Hepatocyte (in vitro differentiated cells): ENCODE data around the gene TIAM1. TPM values are rescaled to one million over a fixed set of nuclear protein-coding genes. Genes with fewer than 3 reads are reported as not detected.
"Not testable (repeated sequence)": the region's sequence is repeated elsewhere in the genome, so short reads cannot be mapped to it uniquely, and the experiment has no call there.

Source experiments
- DNase-seq: peaks from one replicate; pipeline ENCODE4 v3.0.0-alpha.2; 2016; ENCODE audit warnings: low spot score
- H2AFZ ChIP-seq: fragments of 200-600 bp; sonication (generic); 2 replicates; pipeline ENCODE4 v1.6.0; 2016; ENCODE audit warnings: antibody characterized with exemption, mild to moderate bottlenecking
- H3K27ac ChIP-seq: fragments of 200-600 bp; sonication (generic); 2 replicates; pipeline ENCODE4 v1.5.1; 2016; ENCODE audit warnings: mild to moderate bottlenecking
- H3K27me3 ChIP-seq: fragments of 200-600 bp; sonication (generic); 2 replicates; pipeline ENCODE4 v1.6.1; 2016
- H3K36me3 ChIP-seq: fragments of 200-600 bp; sonication (generic); replicated peaks from 2 replicates; pipeline ENCODE4 v1.5.1; 2016; ENCODE audit warnings: low read depth; ENCODE audit not compliant: insufficient read depth
- H3K4me1 ChIP-seq: fragments of 200-600 bp; sonication (generic); 2 replicates; pipeline ENCODE4 v1.5.1; 2016; ENCODE audit warnings: mild to moderate bottlenecking, moderate library complexity; ENCODE audit not compliant: insufficient read depth
- H3K4me2 ChIP-seq: fragments of 200-600 bp; sonication (generic); 2 replicates; pipeline ENCODE4 v1.6.0; 2016
- H3K4me3 ChIP-seq: fragments of 200-600 bp; sonication (generic); 2 replicates; pipeline ENCODE4 v1.5.1; 2016; ENCODE audit warnings: mild to moderate bottlenecking
- H3K79me2 ChIP-seq: fragments of 200-600 bp; sonication (generic); 2 replicates; pipeline ENCODE4 v1.6.0; 2017; ENCODE audit warnings: mild to moderate bottlenecking
- H3K9me2 ChIP-seq: fragments of 200-600 bp; sonication (generic); replicated peaks from 2 replicates; pipeline ENCODE4 v1.6.0; 2017; ENCODE audit warnings: mild to moderate bottlenecking; ENCODE audit not compliant: insufficient read depth
- H3K9me3 ChIP-seq: fragments of 200-600 bp; sonication (generic); 2 replicates; pipeline ENCODE4 v1.5.1; 2016; ENCODE audit warnings: low read depth, mild to moderate bottlenecking
- H4K20me1 ChIP-seq: fragments of 200-600 bp; sonication (generic); 2 replicates; pipeline ENCODE4 v1.6.0; 2016; ENCODE audit warnings: mild to moderate bottlenecking; ENCODE audit not compliant: insufficient read depth, poor library complexity, severe bottlenecking
- EZH2 ChIP-seq: fragments of 200-600 bp; sonication (generic); IDR thresholded peaks from 2 replicates; pipeline ENCODE4 v1.6.1; 2016; ENCODE audit warnings: antibody characterized with exemption, mild to moderate bottlenecking, borderline replicate concordance
- EZH2phosphoT487 ChIP-seq: fragments of 200-600 bp; sonication (generic); IDR thresholded peaks from one replicate; pipeline ENCODE4 v1.6.1; 2018; ENCODE audit warnings: antibody characterized with exemption, mild to moderate bottlenecking, low read depth, moderate library complexity; ENCODE audit not compliant: unreplicated experiment, severe bottlenecking
- WGBS: methylation state at CpG from one replicate; pipeline ENCODE4 v1.1.6; 2016; ENCODE audit warnings: low lambda C conversion rate; ENCODE audit errors: missing lambda C conversion rate; 5-methylcytosine and 5-hydroxymethylcytosine counted together
- polyA plus RNA-seq: library from polyadenylated mRNA; unstranded; fragments of >200 nt; fragmentation: Nextera tagmentation; extraction: Ambion mirVana; gene quantifications from 2 replicates; pipeline ENCODE4 v1.2.1, GENCODE V29; 2016
- total RNA-seq: library from RNA; depleted of rRNA; stranded (reverse); fragments of >200 nt; gene quantifications from 2 replicates; pipeline ENCODE4 v1.2.3, GENCODE V29; 2014
- TF ChIP-seq, protein P1 (sequence below): fragments of 200-600 bp; sonication (generic); IDR thresholded peaks from 2 replicates; pipeline ENCODE4 v1.5.1; 2016; ENCODE audit warnings: antibody characterized with exemption, mild to moderate bottlenecking; ENCODE audit not compliant: poor library complexity

The TIAM1 gene
- total and polyA plus RNA-seq, 2 experiments from 2014 or later, result 8.8 TPM

DNA sequence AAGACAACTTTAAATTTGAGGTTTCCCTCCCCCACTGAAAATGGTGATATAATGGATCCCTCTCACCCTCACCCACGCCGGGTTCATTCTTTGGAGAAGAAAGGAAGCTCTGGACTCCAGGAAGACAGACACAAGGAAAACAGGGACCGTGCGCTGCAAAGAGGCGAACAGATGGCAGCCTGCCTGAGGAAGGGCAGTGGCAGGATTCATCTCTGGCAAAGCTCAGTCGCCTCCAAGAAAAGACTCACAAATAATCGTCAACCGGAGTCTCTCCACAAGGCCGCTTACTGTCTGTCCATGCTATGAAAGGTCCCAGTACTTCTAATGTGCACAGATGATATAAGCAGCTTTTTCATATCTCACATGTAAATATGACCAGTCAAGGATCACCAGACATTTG, 110.3 kb downstream of the TIAM1 start:
- Histone ChIP-seq H3K4me2 (no peak overlapping the region), H3K27ac (no peak overlapping the region), H2AFZ (no peak overlapping the region), H3K4me3 (no peak overlapping the region), H3K9me2 (no peaks in the 10 kb centered on the region), H4K20me1 (no peaks in the 10 kb centered on the region), H3K79me2 (no peaks in the 10 kb centered on the region), H3K4me1 (no peaks in the 10 kb centered on the region), H3K9me3 (no peaks in the 10 kb centered on the region), H3K36me3 (no peaks in the 10 kb centered on the region), H3K27me3 (no peaks in the 10 kb centered on the region)
- TF ChIP-seq EZH2, result no peak
- no peak for TF ChIP-seq EZH2phosphoT487
- TF ChIP-seq, protein P1, sequence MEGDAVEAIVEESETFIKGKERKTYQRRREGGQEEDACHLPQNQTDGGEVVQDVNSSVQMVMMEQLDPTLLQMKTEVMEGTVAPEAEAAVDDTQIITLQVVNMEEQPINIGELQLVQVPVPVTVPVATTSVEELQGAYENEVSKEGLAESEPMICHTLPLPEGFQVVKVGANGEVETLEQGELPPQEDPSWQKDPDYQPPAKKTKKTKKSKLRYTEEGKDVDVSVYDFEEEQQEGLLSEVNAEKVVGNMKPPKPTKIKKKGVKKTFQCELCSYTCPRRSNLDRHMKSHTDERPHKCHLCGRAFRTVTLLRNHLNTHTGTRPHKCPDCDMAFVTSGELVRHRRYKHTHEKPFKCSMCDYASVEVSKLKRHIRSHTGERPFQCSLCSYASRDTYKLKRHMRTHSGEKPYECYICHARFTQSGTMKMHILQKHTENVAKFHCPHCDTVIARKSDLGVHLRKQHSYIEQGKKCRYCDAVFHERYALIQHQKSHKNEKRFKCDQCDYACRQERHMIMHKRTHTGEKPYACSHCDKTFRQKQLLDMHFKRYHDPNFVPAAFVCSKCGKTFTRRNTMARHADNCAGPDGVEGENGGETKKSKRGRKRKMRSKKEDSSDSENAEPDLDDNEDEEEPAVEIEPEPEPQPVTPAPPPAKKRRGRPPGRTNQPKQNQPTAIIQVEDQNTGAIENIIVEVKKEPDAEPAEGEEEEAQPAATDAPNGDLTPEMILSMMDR, result no peak
- 95% methylated on average over 9 of the region's 9 CpGs for WGBS
- no peak for DNase-seq

DNA sequence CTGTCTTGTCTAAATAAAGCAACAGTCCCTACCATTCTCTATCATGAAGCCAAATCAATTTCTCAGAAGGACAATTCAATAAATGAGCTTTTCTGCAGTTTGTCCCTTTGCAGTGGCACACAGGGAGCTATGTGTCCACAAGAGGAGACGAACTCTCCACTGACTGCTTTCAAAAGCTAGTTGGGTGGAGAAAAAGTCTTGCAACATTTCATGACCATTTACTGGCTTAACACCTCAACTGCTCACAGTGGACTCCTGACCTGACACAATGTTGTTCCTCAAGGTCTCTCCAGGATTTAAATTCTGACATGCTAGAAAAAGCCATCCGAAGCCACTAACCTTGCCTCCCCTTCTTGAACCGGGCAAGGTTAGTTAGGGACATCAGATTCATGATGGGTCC, 111.7 kb downstream of the TIAM1 start:
- H3K36me3 ChIP-seq, result no peaks in the 10 kb centered on the region
- H3K27ac ChIP-seq, result no peak overlapping the region
- TF ChIP-seq EZH2, result no peak
- TF ChIP-seq EZH2phosphoT487, result no peak
- TF ChIP-seq, protein P1, result no peak
- H3K9me3 ChIP-seq, result no peaks in the 10 kb centered on the region
- H3K9me2 ChIP-seq, result no peaks in the 10 kb centered on the region
- H3K79me2 ChIP-seq, result no peaks in the 10 kb centered on the region
- H2AFZ ChIP-seq, result no peak overlapping the region
- no peak overlapping the region for H3K4me2 ChIP-seq
- H3K27me3 ChIP-seq, result no peaks in the 10 kb centered on the region
- no peaks in the 10 kb centered on the region for H4K20me1 ChIP-seq
- 90% methylated on average over 3 of the region's 3 CpGs for WGBS
- no peak overlapping the region for H3K4me3 ChIP-seq
- H3K4me1 ChIP-seq, result no peaks in the 10 kb centered on the region
- no peak for DNase-seq

DNA sequence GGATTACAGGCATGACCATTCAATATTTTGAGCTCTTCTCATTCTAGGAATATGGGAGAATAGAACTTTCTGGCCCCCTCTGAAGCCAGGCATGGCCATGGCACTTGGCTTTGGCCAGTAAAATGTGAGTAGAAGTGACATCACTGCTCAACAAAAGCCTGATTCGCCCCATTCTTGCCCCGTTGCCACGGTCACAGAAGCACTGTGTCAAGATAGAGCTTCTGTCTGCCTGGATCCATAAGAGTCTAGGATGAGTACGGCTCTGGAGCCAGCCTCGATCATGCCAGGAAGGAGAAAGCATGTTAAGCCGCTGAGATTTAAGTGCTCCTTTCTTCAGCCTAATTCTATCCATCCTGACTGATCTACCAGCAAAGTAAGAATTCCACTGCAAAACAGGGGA, 113.1 kb downstream of the TIAM1 start:
- no peak for TF ChIP-seq EZH2phosphoT487
- TF ChIP-seq, protein P1, result no peak
- TF ChIP-seq EZH2, result no peak
- Histone ChIP-seq H3K4me2 (no peak overlapping the region), H3K9me2 (no peaks in the 10 kb centered on the region), H4K20me1 (no peaks in the 10 kb centered on the region), H3K36me3 (no peaks in the 10 kb centered on the region), H2AFZ (no peak overlapping the region), H3K79me2 (no peaks in the 10 kb centered on the region), H3K4me1 (no peaks in the 10 kb centered on the region), H3K27me3 (no peaks in the 10 kb centered on the region), H3K9me3 (no peaks in the 10 kb centered on the region), H3K27ac (no peak overlapping the region), H3K4me3 (no peak overlapping the region)
- DNase-seq, result no peak
- WGBS, result 96% methylated on average over 6 of the region's 6 CpGs

DNA sequence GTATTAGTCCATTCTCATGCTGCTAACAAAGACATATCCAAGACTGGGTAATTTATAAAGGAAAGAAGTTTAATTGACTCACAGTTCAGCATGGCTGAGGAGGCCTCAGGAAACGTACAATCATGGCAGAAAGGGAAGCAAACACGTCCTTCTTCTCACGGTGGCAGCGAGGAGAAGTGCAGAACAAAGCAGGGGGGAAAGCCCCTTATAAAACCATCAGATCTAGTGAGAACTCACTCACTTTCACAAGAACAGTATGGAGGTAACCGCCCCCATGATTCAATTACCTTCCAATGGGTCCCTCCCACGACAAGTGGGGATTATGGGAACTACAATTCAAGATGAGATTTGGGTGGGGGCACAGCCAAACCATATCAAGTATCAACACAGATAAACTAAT, 115.3 kb downstream of the TIAM1 start:
- not testable (repeated sequence) for H3K4me3 ChIP-seq, DNase-seq, H3K4me2 ChIP-seq, H3K9me3 ChIP-seq, H3K9me2 ChIP-seq, H2AFZ ChIP-seq, H3K27me3 ChIP-seq, H3K27ac ChIP-seq, H3K4me1 ChIP-seq, H4K20me1 ChIP-seq, H3K79me2 ChIP-seq, H3K36me3 ChIP-seq
- WGBS, result 91% methylated on average over 6 of the region's 6 CpGs
